Measurements from ENCODE around the gene CRIP2. TPM values are rescaled to one million over a fixed set of nuclear protein-coding genes. Genes with fewer than 3 reads are reported as not detected.

CRIP2 gene
- total RNA-seq, 1 experiment from 2014 or later, result 50.5 TPM

DNA sequence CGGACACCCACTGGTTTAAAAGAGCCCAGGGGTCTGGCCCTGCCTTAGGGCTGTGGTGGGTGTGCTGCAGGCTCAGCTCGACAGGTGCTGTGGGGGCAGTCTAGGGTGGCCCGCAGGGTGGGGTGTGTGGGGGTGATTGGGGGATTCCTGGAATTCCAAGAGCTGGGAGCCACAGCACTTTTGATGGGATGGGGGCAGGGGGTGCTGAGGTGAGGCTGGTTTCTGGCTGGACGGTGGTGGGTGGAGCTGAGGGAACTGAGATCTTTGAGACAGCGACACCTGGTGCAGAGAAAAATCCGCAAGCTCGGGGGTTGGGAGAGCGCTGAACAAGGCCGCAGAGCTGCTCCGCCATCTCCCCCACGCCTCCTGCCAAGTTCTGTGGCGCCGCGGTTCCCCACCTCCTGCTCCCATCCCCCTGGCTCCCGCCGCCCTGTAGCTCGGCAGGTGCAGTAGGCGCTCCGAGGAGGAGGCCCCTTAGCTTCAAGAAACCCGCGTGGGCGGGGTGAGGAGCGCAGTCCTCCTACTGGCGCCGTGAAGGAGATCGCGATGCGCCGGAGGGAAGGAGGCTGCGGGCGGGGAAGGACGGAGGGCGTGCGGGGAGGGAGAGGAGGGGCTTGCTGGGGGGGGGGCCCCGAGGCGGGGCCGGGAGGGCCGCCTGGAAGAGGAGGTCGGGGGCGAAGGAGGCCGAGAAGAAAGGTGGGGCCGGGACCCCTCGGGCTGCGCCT lies 15.1 kb downstream of the CRIP2 start:
- DNase-seq (ENCODE audit: unreplicated experiment), result peak; percentile 88
- intact Hi-C loops (cut with micrococcal nuclease), result loop anchor here (1.0 to 2.0 kb wide), 4 partner anchors 8 to 118 kb away; no protein-coding TSS in a partner anchor
- no peaks in the 10 kb centered on the region for H3K27me3 Mint-ChIP-seq (ENCODE audit: insufficient read depth, unreplicated experiment)
- no TSS peak for BruUV-seq (replicated peaks)
- POLR2A ChIA-PET, result interaction anchor here (0.6 to 1.8 kb wide), 11 partner anchors 8 to 398 kb away, joined by 3 to 30 read pairs (median 4); partner anchors contain the start of genes PACS2 and TEX22
- peak overlapping the region; percentile 79 for H3K27ac Mint-ChIP-seq (ENCODE audit: low read depth, unreplicated experiment)
- peak overlapping the region; percentile 78 for H3K4me3 Mint-ChIP-seq (ENCODE audit: unreplicated experiment)
- CTCF ChIA-PET, result interaction anchor here (0.5 to 2.5 kb wide), 29 partner anchors 8 to 1736 kb away, joined by 3 to 45 read pairs (median 4); partner anchors contain the start of gene PACS2
- peak; percentile 61 for TF ChIP-seq CTCF (IDR thresholded peaks at IDR 0.05; ENCODE audit: unreplicated experiment)
- no peaks in the 10 kb centered on the region for H3K9me3 Mint-ChIP-seq (ENCODE audit: unreplicated experiment)
- peaks cover 7% of the 10 kb centered on the region for H3K36me3 Mint-ChIP-seq (ENCODE audit: insufficient read depth, unreplicated experiment)
- H3K4me1 Mint-ChIP-seq (ENCODE audit: insufficient read depth, unreplicated experiment), result peaks cover 5% of the 10 kb centered on the region

GRCh38 chr14:105490267-105490571 lies 15.6 kb downstream of the CRIP2 start:
- CTCF ChIA-PET, result interaction anchor here (0.6 to 2.5 kb wide), 23 partner anchors 9 to 392 kb away, joined by 3 to 45 read pairs (median 4); partner anchors contain the start of gene PACS2
- DNase-seq (ENCODE audit: unreplicated experiment), result no peak
- intact Hi-C loops (cut with micrococcal nuclease), result loop anchor here (1.0 to 2.0 kb wide), 4 partner anchors 9 to 119 kb away; no protein-coding TSS in a partner anchor
- Mint-ChIP-seq H3K27me3 (ENCODE audit: insufficient read depth, unreplicated experiment) (no peaks in the 10 kb centered on the region), H3K9me3 (ENCODE audit: unreplicated experiment) (no peaks in the 10 kb centered on the region), H3K36me3 (ENCODE audit: insufficient read depth, unreplicated experiment) (peaks cover 12% of the 10 kb centered on the region), H3K4me3 (ENCODE audit: unreplicated experiment) (peak overlapping the region; percentile 78), H3K27ac (ENCODE audit: low read depth, unreplicated experiment) (peak overlapping the region; percentile 79), H3K4me1 (ENCODE audit: insufficient read depth, unreplicated experiment) (peaks cover 5% of the 10 kb centered on the region)
- no peak for TF ChIP-seq CTCF (IDR thresholded peaks at IDR 0.05; ENCODE audit: unreplicated experiment)
- POLR2A ChIA-PET, result interaction anchor here (0.6 to 1.8 kb wide), 10 partner anchors 9 to 401 kb away, joined by 3 to 30 read pairs (median 4); partner anchors contain the start of genes PACS2 and TEX22
- no TSS peak for BruUV-seq (replicated peaks)

DNA sequence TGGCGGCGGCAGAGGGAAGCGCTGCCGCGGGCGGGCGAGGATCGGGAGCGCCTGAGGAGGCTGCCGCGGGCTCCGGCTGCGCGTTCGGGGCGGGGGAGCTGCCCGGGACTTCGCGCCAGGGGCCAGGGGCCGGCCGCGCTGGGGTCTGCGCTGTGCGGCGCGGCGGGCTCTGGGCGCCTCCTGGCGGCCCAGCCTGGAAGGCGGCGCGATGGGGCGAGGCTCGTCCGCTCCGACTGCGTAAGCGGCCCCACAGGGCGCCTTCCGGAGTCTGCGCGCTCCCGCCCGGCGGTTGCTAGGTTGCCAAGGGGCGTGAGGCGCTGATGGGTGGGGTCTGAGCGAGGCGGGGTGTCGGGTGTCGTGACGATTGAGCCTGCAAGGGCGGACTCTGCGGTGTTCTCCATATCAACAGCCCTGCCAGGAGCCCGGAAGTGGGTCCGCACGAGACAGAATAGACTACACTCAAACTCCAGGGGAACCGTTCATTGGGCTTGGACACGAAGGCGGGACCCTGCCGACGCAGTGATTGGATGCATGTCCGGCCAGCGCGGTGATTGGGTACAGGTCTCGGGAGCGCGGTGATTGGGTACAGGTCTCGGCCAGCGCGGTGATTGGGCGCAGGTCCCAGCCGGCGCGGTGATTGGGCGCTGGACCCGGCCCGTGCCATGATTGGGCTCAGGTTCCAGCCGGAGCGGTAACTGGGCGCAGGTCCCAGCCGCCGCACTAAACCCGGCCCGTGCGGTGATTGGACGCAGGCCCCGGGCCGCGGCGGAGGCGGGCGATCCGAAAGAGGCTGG lies 16.1 kb downstream of the CRIP2 start, which contains the start of gene TEDC1:
TEDC1 (plus strand) TSS at position 675 of the 794 bp plus-strand sequence. CDS start 130 bp downstream, outside the sequence.
- Mint-ChIP-seq H3K27me3 (ENCODE audit: insufficient read depth, unreplicated experiment) (no peaks in the 10 kb centered on the region), H3K4me3 (ENCODE audit: unreplicated experiment) (peak within 1 kb of the TSS; percentile 78), H3K36me3 (ENCODE audit: insufficient read depth, unreplicated experiment) (peaks cover 14% of the 10 kb centered on the region), H3K4me1 (ENCODE audit: insufficient read depth, unreplicated experiment) (peaks cover 5% of the 10 kb centered on the region), H3K9me3 (ENCODE audit: unreplicated experiment) (no peaks in the 10 kb centered on the region), H3K27ac (ENCODE audit: low read depth, unreplicated experiment) (peak within 1 kb of the TSS; percentile 88)
- intact Hi-C loops (cut with micrococcal nuclease), result loop anchor here (1.0 to 2.0 kb wide), 4 partner anchors 9 to 119 kb away; no protein-coding TSS in a partner anchor
- POLR2A ChIA-PET, result interaction anchor here (0.7 to 1.8 kb wide), 7 partner anchors 10 to 402 kb away, joined by 3 to 30 read pairs (median 4); partner anchors contain the start of genes PACS2 and TEX22
- peak; percentile 83 for TF ChIP-seq CTCF (IDR thresholded peaks at IDR 0.05; ENCODE audit: unreplicated experiment)
- CTCF ChIA-PET, result interaction anchor here (0.7 to 2.5 kb wide), 14 partner anchors 9 to 393 kb away, joined by 3 to 45 read pairs (median 5); partner anchors contain the start of gene PACS2
- BruUV-seq (replicated peaks), result TSS peak; percentile 48
- peak; percentile 100 for DNase-seq (ENCODE audit: unreplicated experiment)

Measured in MCF 10A (cell line).